Cardiac muscle cell (in vitro differentiated cells and primary cell): ENCODE data around the gene STRADA. TPM values are rescaled to one million over a fixed set of nuclear protein-coding genes. Genes with fewer than 3 reads are reported as not detected.
A peak's percentile ranks its signal among the peaks of the same experiment; 100 is the strongest.

Experiments used
- DNase-seq, 2 donors: peaks; one replicate each; pipeline versions ENCODE4 v3.0.0 to v3.0.0-alpha.2; 2010 to 2017; ENCODE audit warnings: low read depth in 1 of 2, low spot score in 1 of 2
- H3K27ac ChIP-seq: fragments of 200-600 bp; sonication (generic); 2 replicates; pipeline ENCODE4 v1.5.1; 2016
- H3K27me3 ChIP-seq: fragments of 200-600 bp; sonication (generic); 2 replicates; pipeline ENCODE4 v1.6.0; 2016; ENCODE audit warnings: control low read depth
- H3K36me3 ChIP-seq: fragments of 200-600 bp; sonication (generic); 2 replicates; pipeline ENCODE4 v1.5.1; 2016; ENCODE audit warnings: control low read depth
- H3K4me1 ChIP-seq: fragments of 200-600 bp; sonication (generic); 2 replicates; pipeline ENCODE4 v1.8.1; 2017; ENCODE audit warnings: low read depth, mild to moderate bottlenecking, mixed run types
- H3K4me3 ChIP-seq: fragments of 200-600 bp; sonication (generic); 2 replicates; pipeline ENCODE4 v1.5.1; 2016; ENCODE audit warnings: mild to moderate bottlenecking
- H3K9me3 ChIP-seq: fragments of 200-600 bp; sonication (generic); 2 replicates; pipeline ENCODE4 v1.5.1; 2017; ENCODE audit warnings: low read depth, mild to moderate bottlenecking, control low read depth
- CTCF ChIP-seq: IDR thresholded peaks from 2 replicates; pipeline ENCODE4 v1.5.1; 2012; ENCODE audit warnings: low read depth, mild to moderate bottlenecking, low read length
- polyA plus RNA-seq: library from polyadenylated mRNA; unstranded; fragments of >200 nt; fragmentation: Nextera tagmentation; extraction: Ambion mirVana; gene quantifications from 2 replicates; pipeline ENCODE4 v1.2.1, GENCODE V29; 2016
- total RNA-seq: library from RNA; depleted of rRNA; stranded (reverse); fragments of >200 nt; gene quantifications from 2 replicates; pipeline ENCODE4 v1.2.3, GENCODE V29; 2016

The STRADA gene
- 22.7 and 30.3 TPM in 2 replicates for total RNA-seq
- 43.2 and 53.1 TPM in 2 replicates for polyA plus RNA-seq

- H3K27ac ChIP-seq, result peak within 1 kb of the TSS; percentile 89
- TF ChIP-seq CTCF, result no peak
- H3K4me1 ChIP-seq, result peaks cover 5% of the 10 kb centered on the region
- peak within 1 kb of the TSS; percentile 84 for H3K4me3 ChIP-seq
- H3K36me3 ChIP-seq, result peaks cover 8% of the 10 kb centered on the region
- H3K27me3 ChIP-seq, result no peaks in the 10 kb centered on the region
- DNase-seq, result peak; percentile 98 to 99
- no peaks in the 10 kb centered on the region for H3K9me3 ChIP-seq
Measured at GRCh38 chr17:63741408-63742173, at the start of gene STRADA. TSS of gene STRADA (minus strand) at chr17:63741799. CDS start at chr17:63728369, 13,430 bp downstream.

GRCh38 chr17:63790057-63790456 is 48.5 kb upstream of the STRADA start:
- H3K27ac ChIP-seq, result no peak overlapping the region

GRCh38 chr17:63786971-63787711 is 45.5 kb upstream of the STRADA start:
- H3K27ac ChIP-seq, result no peak overlapping the region
- no peak for TF ChIP-seq CTCF
- no peaks in the 10 kb centered on the region for H3K9me3 ChIP-seq
- no peaks in the 10 kb centered on the region for H3K27me3 ChIP-seq
- H3K36me3 ChIP-seq, result peaks cover 31% of the 10 kb centered on the region
- no peak overlapping the region for H3K4me3 ChIP-seq
- no peaks in the 10 kb centered on the region for H3K4me1 ChIP-seq
- DNase-seq, result no peak

More at GRCh38 chr17:63790057-63790456, 48.5 kb upstream of the STRADA start:
- no peaks in the 10 kb centered on the region for H3K9me3 ChIP-seq
- peaks cover 54% of the 10 kb centered on the region for H3K36me3 ChIP-seq
- DNase-seq, result no peak
- no peaks in the 10 kb centered on the region for H3K27me3 ChIP-seq
- TF ChIP-seq CTCF, result no peak
- no peaks in the 10 kb centered on the region for H3K4me1 ChIP-seq
- no peak overlapping the region for H3K4me3 ChIP-seq

GRCh38 chr17:63786117-63786516 is 44.5 kb upstream of the STRADA start:
- Histone ChIP-seq H3K4me1 (no peaks in the 10 kb centered on the region), H3K4me3 (no peak overlapping the region), H3K9me3 (no peaks in the 10 kb centered on the region), H3K27me3 (no peaks in the 10 kb centered on the region), H3K36me3 (peaks cover 26% of the 10 kb centered on the region), H3K27ac (no peak overlapping the region)
- DNase-seq, result no peak
- no peak for TF ChIP-seq CTCF

GRCh38 chr17:63785556-63785955 is 44.0 kb upstream of the STRADA start:
- H3K4me1 ChIP-seq, result no peaks in the 10 kb centered on the region
- peak in 1 of 2 donors; percentile 29 for DNase-seq
- H3K27ac ChIP-seq, result no peak overlapping the region
- no peaks in the 10 kb centered on the region for H3K27me3 ChIP-seq
- H3K9me3 ChIP-seq, result no peaks in the 10 kb centered on the region
- no peak overlapping the region for H3K4me3 ChIP-seq
- no peak for TF ChIP-seq CTCF
- peaks cover 21% of the 10 kb centered on the region for H3K36me3 ChIP-seq
